ENCODE data around the gene DSC3. TPM values are rescaled to one million over a fixed set of nuclear protein-coding genes. Genes with fewer than 3 reads are reported as not detected.

DSC3 gene
- total RNA-seq, 2 experiments from 2014 or later = not detected

GRCh38 chr18:31057051-31057450 lies 14.5 kb upstream of the DSC3 start:
- H3K4me3 Mint-ChIP-seq = no peak overlapping the region
- H3K9me3 Mint-ChIP-seq = peaks cover 6% of the 10 kb centered on the region
- no peak for DNase-seq
- ChIA-PET POLR2A (no interaction called here), CTCF (no interaction called here)
- intact Hi-C loops (cut with micrococcal nuclease) = no loop called here
- H3K36me3 Mint-ChIP-seq = no peaks in the 10 kb centered on the region
- no peak overlapping the region for H3K27ac Mint-ChIP-seq
- H3K27me3 Mint-ChIP-seq = no peaks in the 10 kb centered on the region
- no peaks in the 10 kb centered on the region for H3K4me1 Mint-ChIP-seq (ENCODE audit: low read depth)

- intact Hi-C loops (cut with micrococcal nuclease) = no loop called here
- POLR2A ChIA-PET = no interaction called here
- Mint-ChIP-seq H3K27ac (no peak overlapping the region), H3K27me3 (no peaks in the 10 kb centered on the region), H3K36me3 (no peaks in the 10 kb centered on the region), H3K9me3 (peaks cover 6% of the 10 kb centered on the region), H3K4me3 (no peak overlapping the region), H3K4me1 (ENCODE audit: low read depth) (no peaks in the 10 kb centered on the region)
- CTCF ChIA-PET = no interaction called here
- DNase-seq = no peak
Measured at GRCh38 chr18:31056296-31056695, 13.8 kb upstream of the DSC3 start.

- Mint-ChIP-seq H3K27me3 (no peaks in the 10 kb centered on the region), H3K4me3 (no peak overlapping the region), H3K36me3 (no peaks in the 10 kb centered on the region), H3K27ac (no peak overlapping the region), H3K9me3 (peaks cover 6% of the 10 kb centered on the region), H3K4me1 (ENCODE audit: low read depth) (no peaks in the 10 kb centered on the region)
- intact Hi-C loops (cut with micrococcal nuclease) = no loop called here
- ChIA-PET POLR2A (no interaction called here), CTCF (no interaction called here)
- no peak for DNase-seq
Measured at GRCh38 chr18:31050635-31051034, 8.1 kb upstream of the DSC3 start.

- Mint-ChIP-seq H3K27ac (no peak overlapping the region), H3K27me3 (peaks cover 2% of the 10 kb centered on the region), H3K4me3 (no peak overlapping the region), H3K36me3 (no peaks in the 10 kb centered on the region), H3K9me3 (peaks cover 11% of the 10 kb centered on the region), H3K4me1 (ENCODE audit: low read depth) (no peaks in the 10 kb centered on the region)
- CTCF ChIA-PET = no interaction called here
- POLR2A ChIA-PET = no interaction called here
- no peak for DNase-seq
- intact Hi-C loops (cut with micrococcal nuclease) = no loop called here
Measured at GRCh38 chr18:31049189-31049588, 6.6 kb upstream of the DSC3 start.

- intact Hi-C loops (cut with micrococcal nuclease) = no loop called here
- ChIA-PET CTCF (no interaction called here), POLR2A (no interaction called here)
- H3K9me3 Mint-ChIP-seq = peaks cover 15% of the 10 kb centered on the region
- H3K27ac Mint-ChIP-seq = no peak overlapping the region
- H3K4me3 Mint-ChIP-seq = no peak overlapping the region
- peaks cover 11% of the 10 kb centered on the region for H3K27me3 Mint-ChIP-seq
- no peak for DNase-seq
- H3K4me1 Mint-ChIP-seq (ENCODE audit: low read depth) = no peaks in the 10 kb centered on the region
- peaks cover 2% of the 10 kb centered on the region for H3K36me3 Mint-ChIP-seq
Measured at GRCh38 chr18:31048216-31048615, 5.7 kb upstream of the DSC3 start.

GRCh38 chr18:31046916-31047315 lies 4.4 kb upstream of the DSC3 start:
- intact Hi-C loops (cut with micrococcal nuclease) = no loop called here
- Mint-ChIP-seq H3K9me3 (peaks cover 15% of the 10 kb centered on the region), H3K27me3 (peaks cover 18% of the 10 kb centered on the region), H3K36me3 (peaks cover 8% of the 10 kb centered on the region), H3K4me3 (no peak overlapping the region), H3K27ac (no peak overlapping the region), H3K4me1 (ENCODE audit: low read depth) (no peaks in the 10 kb centered on the region)
- POLR2A ChIA-PET = no interaction called here
- no peak for DNase-seq
- CTCF ChIA-PET = no interaction called here

GRCh38 chr18:31045599-31045998 lies 3.1 kb upstream of the DSC3 start:
- intact Hi-C loops (cut with micrococcal nuclease) = no loop called here
- peaks cover 21% of the 10 kb centered on the region for H3K9me3 Mint-ChIP-seq
- no peaks in the 10 kb centered on the region for H3K4me1 Mint-ChIP-seq (ENCODE audit: low read depth)
- peaks cover 12% of the 10 kb centered on the region for H3K36me3 Mint-ChIP-seq
- peaks cover 30% of the 10 kb centered on the region for H3K27me3 Mint-ChIP-seq
- DNase-seq = no peak
- no peak overlapping the region for H3K4me3 Mint-ChIP-seq
- ChIA-PET CTCF (no interaction called here), POLR2A (no interaction called here)
- H3K27ac Mint-ChIP-seq = no peak overlapping the region

GRCh38 chr18:31044926-31045325 lies 2.4 kb upstream of the DSC3 start:
- H3K9me3 Mint-ChIP-seq = peaks cover 21% of the 10 kb centered on the region

GRCh38 chr18:31043709-31044108 lies 1.2 kb upstream of the DSC3 start:
- Mint-ChIP-seq H3K4me3 (no peak overlapping the region), H3K27me3 (peaks cover 35% of the 10 kb centered on the region), H3K9me3 (peaks cover 21% of the 10 kb centered on the region), H3K4me1 (ENCODE audit: low read depth) (no peaks in the 10 kb centered on the region), H3K27ac (no peak overlapping the region), H3K36me3 (peaks cover 12% of the 10 kb centered on the region)
- POLR2A ChIA-PET = no interaction called here
- intact Hi-C loops (cut with micrococcal nuclease) = no loop called here
- CTCF ChIA-PET = no interaction called here
- DNase-seq = no peak

More at GRCh38 chr18:31044926-31045325, 2.4 kb upstream of the DSC3 start:
- ChIA-PET CTCF (no interaction called here), POLR2A (no interaction called here)
- no peak for DNase-seq
- H3K4me1 Mint-ChIP-seq (ENCODE audit: low read depth) = no peaks in the 10 kb centered on the region
- intact Hi-C loops (cut with micrococcal nuclease) = no loop called here
- no peak overlapping the region for H3K27ac Mint-ChIP-seq
- peaks cover 32% of the 10 kb centered on the region for H3K27me3 Mint-ChIP-seq
- H3K36me3 Mint-ChIP-seq = peaks cover 12% of the 10 kb centered on the region
- no peak overlapping the region for H3K4me3 Mint-ChIP-seq

- DNase-seq = no peak
- no peak overlapping the region for H3K27ac Mint-ChIP-seq
- CTCF ChIA-PET = no interaction called here
- H3K9me3 Mint-ChIP-seq = peaks cover 21% of the 10 kb centered on the region
- intact Hi-C loops (cut with micrococcal nuclease) = no loop called here
- peaks cover 12% of the 10 kb centered on the region for H3K36me3 Mint-ChIP-seq
- H3K27me3 Mint-ChIP-seq = peaks cover 35% of the 10 kb centered on the region
- peak overlapping the region; percentile 12 for H3K4me3 Mint-ChIP-seq
- no peaks in the 10 kb centered on the region for H3K4me1 Mint-ChIP-seq (ENCODE audit: low read depth)
- POLR2A ChIA-PET = interaction anchor here (0.6 kb wide), 1 partner anchor 1831 kb away, joined by 3 read pairs; no protein-coding TSS in a partner anchor
Measured at GRCh38 chr18:31042084-31042405, 497 bp downstream of the DSC3 start.

GRCh38 chr18:31041271-31042083 lies 1.1 kb downstream of the DSC3 start:
- intact Hi-C loops (cut with micrococcal nuclease) = no loop called here
- Mint-ChIP-seq H3K4me3 (peak overlapping the region; percentile 12), H3K36me3 (peaks cover 12% of the 10 kb centered on the region), H3K27ac (no peak overlapping the region), H3K27me3 (peaks cover 35% of the 10 kb centered on the region), H3K4me1 (ENCODE audit: low read depth) (no peaks in the 10 kb centered on the region), H3K9me3 (peaks cover 19% of the 10 kb centered on the region)
- DNase-seq = no peak
- POLR2A ChIA-PET = no interaction called here
- CTCF ChIA-PET = no interaction called here

GRCh38 chr18:31040686-31041270 lies 1.8 kb downstream of the DSC3 start:
- Mint-ChIP-seq H3K4me3 (no peak overlapping the region), H3K27me3 (peaks cover 35% of the 10 kb centered on the region), H3K27ac (no peak overlapping the region), H3K4me1 (ENCODE audit: low read depth) (no peaks in the 10 kb centered on the region), H3K9me3 (peaks cover 16% of the 10 kb centered on the region), H3K36me3 (peaks cover 12% of the 10 kb centered on the region)
- intact Hi-C loops (cut with micrococcal nuclease) = no loop called here
- no peak for DNase-seq
- POLR2A ChIA-PET = no interaction called here
- CTCF ChIA-PET = no interaction called here

GRCh38 chr18:31039426-31039825 lies 3.1 kb downstream of the DSC3 start:
- H3K27ac Mint-ChIP-seq = no peak overlapping the region
- peaks cover 12% of the 10 kb centered on the region for H3K9me3 Mint-ChIP-seq
- no peaks in the 10 kb centered on the region for H3K4me1 Mint-ChIP-seq (ENCODE audit: low read depth)
- no peak overlapping the region for H3K4me3 Mint-ChIP-seq
- POLR2A ChIA-PET = no interaction called here
- H3K27me3 Mint-ChIP-seq = peaks cover 35% of the 10 kb centered on the region
- peaks cover 12% of the 10 kb centered on the region for H3K36me3 Mint-ChIP-seq
- intact Hi-C loops (cut with micrococcal nuclease) = no loop called here
- CTCF ChIA-PET = no interaction called here
- DNase-seq = no peak

All from activated CD4-positive, alpha-beta memory T cell treated with anti-CD3 and anti-CD28 coated beads for 36 hours (primary cell).